GM10266 (cell line): ENCODE results near the gene IL31.

Experiments used
- DNase-seq: peaks from one replicate; pipeline ENCODE4 v3.0.0; 2012; ENCODE audit errors: extremely low spot score
- CTCF ChIP-seq: IDR thresholded peaks from 2 replicates; pipeline ENCODE4 v1.5.1; 2012; ENCODE audit warnings: mild to moderate bottlenecking, low read depth; ENCODE audit not compliant: control insufficient read depth, insufficient read depth; ENCODE audit errors: missing control alignments

Gene IL31

DNA sequence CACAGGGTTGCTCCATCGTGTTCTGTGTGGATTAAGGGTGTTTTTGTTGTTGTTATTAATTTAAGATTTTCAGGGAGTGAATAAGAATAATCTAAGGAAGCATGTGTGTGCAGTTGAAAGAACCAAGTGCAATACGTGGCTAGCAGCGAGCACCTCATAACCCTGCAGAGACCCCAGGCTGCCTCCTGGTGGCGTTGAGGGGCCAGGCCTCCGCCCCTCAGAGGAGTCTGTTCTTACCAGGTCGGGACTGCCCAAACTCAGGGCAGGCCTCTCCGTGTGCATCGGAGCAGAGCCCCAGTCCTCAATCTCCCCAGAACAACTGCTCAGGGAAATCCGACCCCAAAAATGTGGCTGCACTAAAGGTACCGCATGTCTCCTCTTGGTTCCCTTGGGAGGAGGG lies 36.8 kb downstream of the IL31 start:
- no peak for TF ChIP-seq CTCF
- DNase-seq = no peak

DNA sequence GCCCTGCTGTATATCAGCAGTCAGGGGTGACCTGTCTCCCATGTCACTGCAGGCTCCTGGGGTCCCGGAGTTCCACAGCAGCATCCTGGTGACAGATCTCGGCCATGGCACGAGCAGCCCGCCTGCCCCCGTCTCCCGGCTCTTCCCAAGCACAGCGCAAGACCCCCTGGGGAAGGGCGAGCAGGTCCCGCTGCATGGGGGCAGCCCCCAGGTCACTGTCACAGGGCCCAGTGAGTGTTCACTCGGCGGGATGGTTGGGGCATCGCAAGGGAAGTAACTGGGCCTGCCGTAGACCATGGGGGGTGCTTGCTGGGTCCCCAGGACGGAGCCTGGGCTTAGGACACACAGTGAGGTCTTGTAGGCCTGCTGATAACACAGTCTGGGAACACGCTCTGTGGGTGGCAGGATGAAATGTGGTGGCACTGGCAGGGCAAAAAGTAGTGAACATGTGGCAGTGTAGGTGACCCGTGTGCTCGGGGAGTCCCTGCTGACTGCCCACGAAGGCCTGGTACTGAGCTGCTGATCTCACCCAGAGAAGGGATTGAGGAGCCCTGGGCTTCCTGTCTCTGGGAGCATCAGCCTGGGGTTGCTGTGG lies 38.5 kb downstream of the IL31 start:
- TF ChIP-seq CTCF = no peak
- DNase-seq = no peak

- TF ChIP-seq CTCF = no peak
- DNase-seq = no peak
These were observed 40.6 kb downstream of the IL31 start for GRCh38 chr12:122133192-122133950.

DNA sequence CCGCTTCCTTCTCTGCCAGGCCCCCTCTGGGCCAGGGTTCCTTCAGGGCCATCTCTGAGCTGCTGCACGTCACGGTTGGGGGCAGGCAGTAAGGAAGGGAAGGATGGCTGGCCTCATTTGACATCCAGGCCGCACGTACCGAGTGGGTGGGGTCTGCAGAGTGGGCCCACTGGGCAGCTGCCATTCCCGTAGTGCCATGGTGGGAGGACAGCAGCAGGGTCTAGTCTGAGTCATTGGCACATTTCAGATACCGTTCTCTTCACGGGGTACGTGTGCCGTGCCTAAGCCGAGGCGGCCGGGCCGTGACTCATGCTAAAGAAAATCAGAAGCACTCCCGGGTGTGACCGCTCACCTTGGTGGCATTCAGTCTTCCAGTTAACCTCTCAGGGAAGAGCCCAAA lies 43.9 kb downstream of the IL31 start:
- no peak for TF ChIP-seq CTCF
- DNase-seq = no peak

DNA sequence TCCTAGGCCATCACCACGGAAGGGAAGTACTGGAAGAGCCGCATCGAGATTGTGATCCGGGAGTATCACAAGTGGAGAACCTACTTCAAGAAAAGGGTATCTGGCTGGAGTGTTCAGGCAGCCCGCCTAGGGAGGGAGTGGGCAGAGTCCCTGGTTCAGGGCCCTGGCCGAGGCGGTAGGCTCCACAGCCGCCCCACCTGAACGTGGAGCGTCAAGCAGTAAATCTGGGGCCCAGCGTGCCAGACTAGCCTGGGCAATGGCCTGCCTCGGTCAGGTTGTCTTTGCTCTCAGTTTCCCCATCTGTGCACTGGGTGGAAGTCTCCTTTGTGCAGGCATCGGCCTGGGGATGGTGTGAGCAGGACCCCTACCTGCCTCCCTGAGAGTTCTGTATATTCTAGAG lies 44.9 kb downstream of the IL31 start:
- no peak for DNase-seq

GRCh38 chr12:122128481-122128880 lies 45.5 kb downstream of the IL31 start:
- no peak for DNase-seq
- TF ChIP-seq CTCF = no peak

More for the DNA sequence above, 44.9 kb downstream of the IL31 start:
- TF ChIP-seq CTCF = no peak

DNA sequence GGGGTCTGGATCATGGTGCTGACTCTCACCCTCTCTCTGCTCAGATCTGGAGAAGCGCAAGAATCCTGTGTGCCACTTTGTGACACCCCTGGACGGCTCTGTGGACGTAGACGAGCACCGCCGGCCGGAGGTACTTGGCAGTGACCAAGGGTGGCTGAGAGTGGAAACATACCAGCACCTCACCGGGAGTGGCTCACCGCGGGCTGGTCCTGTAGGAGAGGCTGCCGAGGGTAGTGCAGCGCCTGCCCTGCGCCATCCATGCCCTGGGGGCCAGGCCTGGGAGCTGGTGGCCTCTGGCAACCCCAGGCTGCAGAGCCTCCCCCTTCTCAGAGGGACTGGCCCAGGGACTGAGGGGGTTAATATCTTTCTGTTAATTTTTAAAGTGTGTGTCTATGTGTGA lies 46.2 kb downstream of the IL31 start:
- no peak for TF ChIP-seq CTCF
- no peak for DNase-seq
